Measurements from ENCODE around the gene IFITM1.
"Not testable (repeated sequence)": the region's sequence is repeated elsewhere in the genome, so short reads cannot be mapped to it uniquely, and the experiment has no call there.

Gene IFITM1

GRCh38 chr11:295351-296170 is 18.3 kb upstream of the IFITM1 start:
- DNase-seq, result no peak

- DNase-seq, result no peak
Observed at GRCh38 chr11:296171-297050, 17.4 kb upstream of the IFITM1 start.

- no peak for DNase-seq
Observed at GRCh38 chr11:297051-297585, 16.7 kb upstream of the IFITM1 start.

- DNase-seq, result no peak
Observed at GRCh38 chr11:297586-298405, 16.0 kb upstream of the IFITM1 start.

GRCh38 chr11:298406-299065 is 15.3 kb upstream of the IFITM1 start:
- no peak for DNase-seq

GRCh38 chr11:299081-299891 is 14.6 kb upstream of the IFITM1 start, which contains the start of gene IFITM5:
IFITM5 (minus strand) TSS chr11:299526; CDS start chr11:299490, 36 bp downstream.
- DNase-seq, result no peak

GRCh38 chr11:299951-300735 is 13.7 kb upstream of the IFITM1 start:
- DNase-seq, result no peak

- no peak for DNase-seq
Observed at GRCh38 chr11:303363-303762, 10.5 kb upstream of the IFITM1 start.

- DNase-seq, result no peak
Observed at GRCh38 chr11:304061-304506, 9.8 kb upstream of the IFITM1 start.

- peak; percentile 55 for DNase-seq
Observed at GRCh38 chr11:304915-305843, 8.7 kb upstream of the IFITM1 start.

- DNase-seq, result no peak
Observed at GRCh38 chr11:305844-306211, 8.0 kb upstream of the IFITM1 start.

- no peak for DNase-seq
Observed at GRCh38 chr11:306645-307371, 7.0 kb upstream of the IFITM1 start.

- not testable (repeated sequence) for DNase-seq
Observed at GRCh38 chr11:307766-308708, 5.8 kb upstream of the IFITM1 start, which contains the start of gene IFITM2. IFITM2 (plus strand) TSS chr11:307816; CDS start chr11:308193, 377 bp downstream.

- not testable (repeated sequence) for DNase-seq
Observed at GRCh38 chr11:308740-309665, 4.8 kb upstream of the IFITM1 start.

- DNase-seq, result not testable (repeated sequence)
Observed at GRCh38 chr11:309979-310572, 3.8 kb upstream of the IFITM1 start.
